Measurements from ENCODE around the gene DOK3.

DNA sequence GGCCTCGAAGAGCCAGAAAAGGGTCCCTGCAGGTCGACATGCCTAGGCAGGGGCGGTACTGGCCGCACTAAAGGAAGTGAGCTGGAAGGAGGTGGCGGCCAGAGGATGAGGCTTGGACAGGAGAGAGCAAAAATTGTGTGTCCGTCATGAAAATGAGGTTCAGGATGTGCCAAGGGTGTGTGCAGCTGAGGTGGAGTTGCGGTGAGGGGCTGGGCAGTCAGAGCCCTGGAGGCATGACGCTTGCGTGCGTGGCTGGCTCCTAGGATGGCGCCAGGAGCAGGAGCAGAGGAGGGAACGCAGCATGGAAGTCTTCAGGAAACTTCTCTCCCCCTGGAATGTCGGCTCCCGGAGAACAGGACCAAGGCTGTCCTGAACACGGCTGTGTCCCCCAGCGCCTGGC is 6.7 kb downstream of the DOK3 start:
- TF ChIP-seq, protein P1, sequence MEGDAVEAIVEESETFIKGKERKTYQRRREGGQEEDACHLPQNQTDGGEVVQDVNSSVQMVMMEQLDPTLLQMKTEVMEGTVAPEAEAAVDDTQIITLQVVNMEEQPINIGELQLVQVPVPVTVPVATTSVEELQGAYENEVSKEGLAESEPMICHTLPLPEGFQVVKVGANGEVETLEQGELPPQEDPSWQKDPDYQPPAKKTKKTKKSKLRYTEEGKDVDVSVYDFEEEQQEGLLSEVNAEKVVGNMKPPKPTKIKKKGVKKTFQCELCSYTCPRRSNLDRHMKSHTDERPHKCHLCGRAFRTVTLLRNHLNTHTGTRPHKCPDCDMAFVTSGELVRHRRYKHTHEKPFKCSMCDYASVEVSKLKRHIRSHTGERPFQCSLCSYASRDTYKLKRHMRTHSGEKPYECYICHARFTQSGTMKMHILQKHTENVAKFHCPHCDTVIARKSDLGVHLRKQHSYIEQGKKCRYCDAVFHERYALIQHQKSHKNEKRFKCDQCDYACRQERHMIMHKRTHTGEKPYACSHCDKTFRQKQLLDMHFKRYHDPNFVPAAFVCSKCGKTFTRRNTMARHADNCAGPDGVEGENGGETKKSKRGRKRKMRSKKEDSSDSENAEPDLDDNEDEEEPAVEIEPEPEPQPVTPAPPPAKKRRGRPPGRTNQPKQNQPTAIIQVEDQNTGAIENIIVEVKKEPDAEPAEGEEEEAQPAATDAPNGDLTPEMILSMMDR (IDR thresholded peaks at IDR 0.05), result no peak
- TF ChIP-seq POLR2A (IDR thresholded peaks at IDR 0.05), result no peak
